Measurements from ENCODE around the gene DIPK1B. TPM values are rescaled to one million over a fixed set of nuclear protein-coding genes. Genes with fewer than 3 reads are reported as not detected.

DIPK1B gene
- total and polyA plus RNA-seq, 8 donors: 4.3 to 32.3 (median 6.5) TPM

- Histone ChIP-seq H3K27ac (no peak overlapping the region), H3K36me3 (peaks cover 5 to 38% (median 24%) of the 10 kb centered on the region in 3 donors)
- FAIRE-seq: no peak
Measured at GRCh38 chr9:136724772-136725171, 12.4 kb downstream of the DIPK1B start.

GRCh38 chr9:136725612-136726011 lies 13.2 kb downstream of the DIPK1B start:
- 48 to 64% methylated on average over 10 of the region's 10 CpGs for WGBS, 2 donors
- H3K4me1 ChIP-seq: peaks cover 7 to 23% (median 10%) of the 10 kb centered on the region in 3 donors
- intact Hi-C loops (cut with DNase I): no loop called here
- TF ChIP-seq CTCF (IDR thresholded peaks at IDR 0.05): no peak
- FAIRE-seq (no peak), DNase-seq (no peak), ATAC-seq (peak in 1 of 4 donors; percentile 11)
- peaks cover 5 to 38% (median 24%) of the 10 kb centered on the region in 3 donors for H3K36me3 ChIP-seq
- no peaks in the 10 kb centered on the region for H3K27me3 ChIP-seq
- no peaks in the 10 kb centered on the region for H3K9me3 ChIP-seq
- H3K27ac ChIP-seq: peak overlapping the region in 1 of 4 donors; percentile 39
- H3K4me3 ChIP-seq: peak overlapping the region in 1 of 4 donors; percentile 75

More at GRCh38 chr9:136724772-136725171, 12.4 kb downstream of the DIPK1B start:
- 79 to 84% methylated on average over 7 of the region's 7 CpGs for WGBS, 2 donors
- no peaks in the 10 kb centered on the region for H3K27me3 ChIP-seq
- no peak overlapping the region for H3K4me3 ChIP-seq
- H3K4me1 ChIP-seq: peaks cover 7 to 23% (median 10%) of the 10 kb centered on the region in 3 donors
- intact Hi-C loops (cut with DNase I): no loop called here
- DNase-seq (no peak), ATAC-seq (no peak)
- TF ChIP-seq CTCF (IDR thresholded peaks at IDR 0.05): no peak
- H3K9me3 ChIP-seq: no peaks in the 10 kb centered on the region

- H3K27me3 ChIP-seq: no peaks in the 10 kb centered on the region
- FAIRE-seq (no peak), DNase-seq (peak in 3 of 6 donors; percentile 45 to 75 (median 56)), ATAC-seq (no peak)
- TF ChIP-seq CTCF (IDR thresholded peaks at IDR 0.05): no peak
- peaks cover 7 to 23% (median 10%) of the 10 kb centered on the region in 3 donors for H3K4me1 ChIP-seq
- peak overlapping the region in 3 of 4 donors; percentile 75 to 80 (median 75) for H3K4me3 ChIP-seq
- H3K36me3 ChIP-seq: peaks cover 5 to 38% (median 24%) of the 10 kb centered on the region in 3 donors
- H3K27ac ChIP-seq: peak overlapping the region in 1 of 4 donors; percentile 39
- 22 to 52% methylated on average over 16 of the region's 16 CpGs for WGBS, 2 donors
- H3K9me3 ChIP-seq: no peaks in the 10 kb centered on the region
- intact Hi-C loops (cut with DNase I): no loop called here
Measured at GRCh38 chr9:136726118-136726517, 13.7 kb downstream of the DIPK1B start.

GRCh38 chr9:136726631-136727191 lies 14.3 kb downstream of the DIPK1B start:
- WGBS, 2 donors: 12 to 15% methylated on average over 18 of the region's 18 CpGs
- DNase-seq: peak in 3 of 6 donors; percentile 42 to 74 (median 55)
- H3K4me3 ChIP-seq: peak overlapping the region; percentile 75 to 98 (median 78)
- peak overlapping the region in 1 of 4 donors; percentile 77 for H3K27ac ChIP-seq
- peak in 3 of 4 donors; percentile 40 to 44 (median 44) for ATAC-seq
- FAIRE-seq: no peak
- H3K36me3 ChIP-seq: peaks cover 5 to 38% (median 24%) of the 10 kb centered on the region in 3 donors
- TF ChIP-seq CTCF (IDR thresholded peaks at IDR 0.05): peak; percentile 15 to 33 (median 22)
- H3K4me1 ChIP-seq: peaks cover 7 to 23% (median 10%) of the 10 kb centered on the region in 3 donors
- H3K27me3 ChIP-seq: no peaks in the 10 kb centered on the region
- intact Hi-C loops (cut with DNase I): no loop called here
- H3K9me3 ChIP-seq: no peaks in the 10 kb centered on the region

GRCh38 chr9:136728080-136728547 lies 15.7 kb downstream of the DIPK1B start:
- Histone ChIP-seq H3K9me3 (no peaks in the 10 kb centered on the region), H3K4me3 (peak overlapping the region; percentile 75 to 98 (median 78)), H3K36me3 (peaks cover 5 to 30% (median 21%) of the 10 kb centered on the region in 3 donors), H3K27me3 (no peaks in the 10 kb centered on the region), H3K4me1 (peaks cover 7 to 23% (median 10%) of the 10 kb centered on the region in 3 donors), H3K27ac (peak overlapping the region in 3 of 4 donors; percentile 41 to 77 (median 49))
- DNase-seq (peak; percentile 83 to 99 (median 93)), FAIRE-seq (no peak), ATAC-seq (peak; percentile 86 to 90 (median 88))
- intact Hi-C loops (cut with DNase I): no loop called here
- 0 to 1% methylated on average over 39 to 66 of the region's 66 CpGs for WGBS, 2 donors
- peak; percentile 85 to 90 (median 88) for TF ChIP-seq CTCF (IDR thresholded peaks at IDR 0.05)

Data from pancreas (tissue), 10 donors.